A549 (cell line): ENCODE measurements around the gene NTRK3.

Source experiments
- CBX2 ChIP-seq: fragments of 200-600 bp; sonication (generic); IDR thresholded peaks from 2 replicates; pipeline ENCODE4 v1.6.1; 2016; ENCODE audit warnings: low read depth, mild to moderate bottlenecking, borderline replicate concordance
- CEBPB ChIP-seq, 2 experiments: fragments of >200 bp in 1 of 2; sonication (Bioruptor Twin) in 1 of 2; formaldehyde crosslinking in 1 of 2; IDR thresholded peaks; 2 replicates each; pipeline ENCODE4 v1.6.1; 2012 to 2016
- GATA3 ChIP-seq: IDR thresholded peaks from 2 replicates; pipeline ENCODE4 v1.6.1; 2012; ENCODE audit warnings: borderline replicate concordance
- KDM1A ChIP-seq: fragments of 200-600 bp; sonication (generic); IDR thresholded peaks from 2 replicates; pipeline ENCODE4 v1.6.1; 2016; ENCODE audit warnings: low read depth, mild to moderate bottlenecking
- MAFK ChIP-seq: fragments of 450-650 bp; IDR thresholded peaks from 2 replicates; pipeline ENCODE4 v1.6.1; 2014; ENCODE audit not compliant: partially characterized antibody
- MYC ChIP-seq: IDR thresholded peaks from 2 replicates; pipeline ENCODE4 v1.6.1; 2012; ENCODE audit warnings: mild to moderate bottlenecking, inconsistent platforms, low read length, improper control_type of control experiment, borderline replicate concordance
- POLR2A ChIP-seq: IDR thresholded peaks from 2 replicates; pipeline ENCODE4 v1.6.1; 2012; ENCODE audit warnings: mild to moderate bottlenecking, low read length
- POLR2AphosphoS2 ChIP-seq: conservative IDR thresholded peaks from 2 replicates; pipeline ENCODE4 v1.6.1; 2012; ENCODE audit warnings: low read length, improper control_type of control experiment, inconsistent platforms
- RCOR1 ChIP-seq: fragments of 150-350 bp; IDR thresholded peaks from 2 replicates; pipeline ENCODE4 v1.6.1; 2014; ENCODE audit warnings: antibody characterized with exemption, low read length, low read depth
- SMC3 ChIP-seq: fragments of >200 bp; sonication (Bioruptor Twin); formaldehyde crosslinking; IDR thresholded peaks from 3 replicates; pipeline ENCODE4 v1.6.1; 2018; ENCODE audit warnings: inconsistent platforms
- TF ChIP-seq, protein P1 (sequence below): fragments of 200-600 bp; sonication (generic); IDR thresholded peaks from 2 replicates; pipeline ENCODE4 v1.6.1; 2016; ENCODE audit warnings: antibody characterized with exemption, mild to moderate bottlenecking, moderate library complexity
- TF ChIP-seq, protein P2 (sequence below): fragments of >200 bp; sonication (Bioruptor Twin); formaldehyde crosslinking; IDR thresholded peaks from 3 replicates; pipeline ENCODE4 v1.5.1; 2016
- TF ChIP-seq, protein P3 (sequence below): fragments of 450-650 bp; IDR thresholded peaks from 2 replicates; pipeline ENCODE4 v1.6.1; 2014; ENCODE audit warnings: antibody characterized with exemption
- TF ChIP-seq, protein P4 (sequence below): fragments of >200 bp; sonication (Bioruptor Twin); formaldehyde crosslinking; IDR thresholded peaks from 2 replicates; pipeline ENCODE4 v1.6.1; 2016

DNA sequence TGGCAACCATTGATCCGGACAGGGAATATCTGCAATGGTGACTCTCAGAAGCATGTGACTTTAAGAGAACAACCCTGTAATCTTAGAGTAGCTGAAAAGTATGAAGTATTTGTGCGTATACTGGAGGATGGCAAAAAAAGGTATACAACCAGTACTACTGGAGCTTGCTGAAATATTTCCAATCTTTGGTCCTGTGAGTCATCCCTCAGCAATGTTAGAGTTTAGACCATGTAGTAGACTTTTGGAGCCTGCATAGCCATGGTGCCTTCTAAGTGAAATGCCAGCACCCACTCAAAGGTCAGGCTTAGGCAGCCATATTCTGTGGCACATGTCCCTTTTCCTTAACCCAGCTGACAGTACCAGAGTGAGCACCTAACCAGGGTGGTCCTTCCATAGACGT, 429.4 kb downstream of the NTRK3 start:
- no peak for TF ChIP-seq POLR2AphosphoS2
- no peak for TF ChIP-seq KDM1A
- TF ChIP-seq, protein P1, sequence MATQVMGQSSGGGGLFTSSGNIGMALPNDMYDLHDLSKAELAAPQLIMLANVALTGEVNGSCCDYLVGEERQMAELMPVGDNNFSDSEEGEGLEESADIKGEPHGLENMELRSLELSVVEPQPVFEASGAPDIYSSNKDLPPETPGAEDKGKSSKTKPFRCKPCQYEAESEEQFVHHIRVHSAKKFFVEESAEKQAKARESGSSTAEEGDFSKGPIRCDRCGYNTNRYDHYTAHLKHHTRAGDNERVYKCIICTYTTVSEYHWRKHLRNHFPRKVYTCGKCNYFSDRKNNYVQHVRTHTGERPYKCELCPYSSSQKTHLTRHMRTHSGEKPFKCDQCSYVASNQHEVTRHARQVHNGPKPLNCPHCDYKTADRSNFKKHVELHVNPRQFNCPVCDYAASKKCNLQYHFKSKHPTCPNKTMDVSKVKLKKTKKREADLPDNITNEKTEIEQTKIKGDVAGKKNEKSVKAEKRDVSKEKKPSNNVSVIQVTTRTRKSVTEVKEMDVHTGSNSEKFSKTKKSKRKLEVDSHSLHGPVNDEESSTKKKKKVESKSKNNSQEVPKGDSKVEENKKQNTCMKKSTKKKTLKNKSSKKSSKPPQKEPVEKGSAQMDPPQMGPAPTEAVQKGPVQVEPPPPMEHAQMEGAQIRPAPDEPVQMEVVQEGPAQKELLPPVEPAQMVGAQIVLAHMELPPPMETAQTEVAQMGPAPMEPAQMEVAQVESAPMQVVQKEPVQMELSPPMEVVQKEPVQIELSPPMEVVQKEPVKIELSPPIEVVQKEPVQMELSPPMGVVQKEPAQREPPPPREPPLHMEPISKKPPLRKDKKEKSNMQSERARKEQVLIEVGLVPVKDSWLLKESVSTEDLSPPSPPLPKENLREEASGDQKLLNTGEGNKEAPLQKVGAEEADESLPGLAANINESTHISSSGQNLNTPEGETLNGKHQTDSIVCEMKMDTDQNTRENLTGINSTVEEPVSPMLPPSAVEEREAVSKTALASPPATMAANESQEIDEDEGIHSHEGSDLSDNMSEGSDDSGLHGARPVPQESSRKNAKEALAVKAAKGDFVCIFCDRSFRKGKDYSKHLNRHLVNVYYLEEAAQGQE, result no peak
- TF ChIP-seq, protein P2, sequence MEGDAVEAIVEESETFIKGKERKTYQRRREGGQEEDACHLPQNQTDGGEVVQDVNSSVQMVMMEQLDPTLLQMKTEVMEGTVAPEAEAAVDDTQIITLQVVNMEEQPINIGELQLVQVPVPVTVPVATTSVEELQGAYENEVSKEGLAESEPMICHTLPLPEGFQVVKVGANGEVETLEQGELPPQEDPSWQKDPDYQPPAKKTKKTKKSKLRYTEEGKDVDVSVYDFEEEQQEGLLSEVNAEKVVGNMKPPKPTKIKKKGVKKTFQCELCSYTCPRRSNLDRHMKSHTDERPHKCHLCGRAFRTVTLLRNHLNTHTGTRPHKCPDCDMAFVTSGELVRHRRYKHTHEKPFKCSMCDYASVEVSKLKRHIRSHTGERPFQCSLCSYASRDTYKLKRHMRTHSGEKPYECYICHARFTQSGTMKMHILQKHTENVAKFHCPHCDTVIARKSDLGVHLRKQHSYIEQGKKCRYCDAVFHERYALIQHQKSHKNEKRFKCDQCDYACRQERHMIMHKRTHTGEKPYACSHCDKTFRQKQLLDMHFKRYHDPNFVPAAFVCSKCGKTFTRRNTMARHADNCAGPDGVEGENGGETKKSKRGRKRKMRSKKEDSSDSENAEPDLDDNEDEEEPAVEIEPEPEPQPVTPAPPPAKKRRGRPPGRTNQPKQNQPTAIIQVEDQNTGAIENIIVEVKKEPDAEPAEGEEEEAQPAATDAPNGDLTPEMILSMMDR, result no peak
- no peak for TF ChIP-seq SMC3
- no peak for TF ChIP-seq MAFK
- no peak for TF ChIP-seq POLR2A
- no peak for TF ChIP-seq CBX2
- no peak for TF ChIP-seq MYC
- TF ChIP-seq, protein P3, sequence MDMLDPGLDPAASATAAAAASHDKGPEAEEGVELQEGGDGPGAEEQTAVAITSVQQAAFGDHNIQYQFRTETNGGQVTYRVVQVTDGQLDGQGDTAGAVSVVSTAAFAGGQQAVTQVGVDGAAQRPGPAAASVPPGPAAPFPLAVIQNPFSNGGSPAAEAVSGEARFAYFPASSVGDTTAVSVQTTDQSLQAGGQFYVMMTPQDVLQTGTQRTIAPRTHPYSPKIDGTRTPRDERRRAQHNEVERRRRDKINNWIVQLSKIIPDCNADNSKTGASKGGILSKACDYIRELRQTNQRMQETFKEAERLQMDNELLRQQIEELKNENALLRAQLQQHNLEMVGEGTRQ, result no peak
- TF ChIP-seq RCOR1, result no peak
- TF ChIP-seq, protein P4, sequence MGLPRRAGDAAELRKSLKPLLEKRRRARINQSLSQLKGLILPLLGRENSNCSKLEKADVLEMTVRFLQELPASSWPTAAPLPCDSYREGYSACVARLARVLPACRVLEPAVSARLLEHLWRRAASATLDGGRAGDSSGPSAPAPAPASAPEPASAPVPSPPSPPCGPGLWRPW, result no peak
- TF ChIP-seq CEBPB (IDR thresholded peaks at IDR 0.05), result no peak
- TF ChIP-seq GATA3, result no peak
